ENCODE results near the gene ZBTB14. TPM values are rescaled to one million over a fixed set of nuclear protein-coding genes. Genes with fewer than 3 reads are reported as not detected.

The ZBTB14 gene
- total RNA-seq, 1 experiment from 2014 or later: 8.2 TPM

- Histone ChIP-seq H2AFZ (ENCODE audit: low read depth, low read length, poor library complexity, severe bottlenecking) (no peak overlapping the region), H3K4me2 (ENCODE audit: low read length) (no peak overlapping the region), H3K9ac (ENCODE audit: low read length) (no peak overlapping the region), H3K79me2 (ENCODE audit: insufficient read depth, low read length) (no peaks in the 10 kb centered on the region), H3K9me2 (ENCODE audit: insufficient read depth) (no peaks in the 10 kb centered on the region), H3K36me3 (ENCODE audit: control insufficient read depth in 1 of 2, insufficient read depth in 2 of 2, low read length in 2 of 2) (no peaks in the 10 kb centered on the region), H3K27me3 (ENCODE audit: insufficient read depth, low read length) (peaks cover 5% of the 10 kb centered on the region; the same call in 1 of the 2 replicates), H4K20me1 (ENCODE audit: insufficient read depth) (no peaks in the 10 kb centered on the region), H3K4me3 (replicated peaks in 1 of 2; ENCODE audit: low read depth in 1 of 2, low read length in 2 of 2) (no peak overlapping the region), H3K4me1 (ENCODE audit: control insufficient read depth in 1 of 2, insufficient read depth in 2 of 2, low read length in 2 of 2) (peaks cover 6 to 11% of the 10 kb centered on the region in 2 experiments), H3K27ac (ENCODE audit: low read depth, low read length) (no peak overlapping the region), H3K9me3 (ENCODE audit: control insufficient read depth in 1 of 2, insufficient read depth in 1 of 2, low read depth in 1 of 2, low read length in 2 of 2) (no peaks in the 10 kb centered on the region)
- RAD21 ChIA-PET (ENCODE audit: low non-redundant PET in 1 of 2, low total read pairs in 2 of 2, uncharacterized antibody in 2 of 2, unreplicated experiment in 2 of 2): no interaction called here
- no TSS peak for BruUV-seq (replicated peaks)
- DNase-seq (ENCODE audit: low read depth, low spot score) (no peak), ATAC-seq (no peak)
- POLR2A ChIA-PET: no interaction called here
- CTCF ChIA-PET: no interaction called here
- intact Hi-C loops (cut with micrococcal nuclease): no loop called here
- no peak for TF ChIP-seq SIN3A (IDR thresholded peaks at IDR 0.05; ENCODE audit: low read depth)
Measured at GRCh38 chr18:5300476-5301010, 5.0 kb upstream of the ZBTB14 start.

GRCh38 chr18:5298156-5298852 lies 2.8 kb upstream of the ZBTB14 start:
- no peaks in the 10 kb centered on the region for H3K36me3 ChIP-seq (ENCODE audit: control insufficient read depth in 1 of 2, insufficient read depth in 2 of 2, low read length in 2 of 2)
- intact Hi-C loops (cut with micrococcal nuclease): no loop called here
- H3K9ac ChIP-seq (ENCODE audit: low read length): no peak overlapping the region
- ChIA-PET RAD21 (ENCODE audit: low non-redundant PET in 1 of 2, low total read pairs in 2 of 2, uncharacterized antibody in 2 of 2, unreplicated experiment in 2 of 2) (no interaction called here), POLR2A (no interaction called here), CTCF (no interaction called here)
- no peak for DNase-seq (ENCODE audit: low read depth, low spot score)
- peaks cover 5% of the 10 kb centered on the region; the same call in 1 of the 2 replicates for H3K27me3 ChIP-seq (ENCODE audit: insufficient read depth, low read length)
- peaks cover 7% of the 10 kb centered on the region; the same call in 1 of the 2 replicates for H3K79me2 ChIP-seq (ENCODE audit: insufficient read depth, low read length)
- no peak for ATAC-seq
- H3K4me2 ChIP-seq (ENCODE audit: low read length): no peak overlapping the region
- H2AFZ ChIP-seq (ENCODE audit: low read depth, low read length, poor library complexity, severe bottlenecking): no peak overlapping the region
- H3K9me2 ChIP-seq (ENCODE audit: insufficient read depth): no peaks in the 10 kb centered on the region
- no peak overlapping the region for H3K27ac ChIP-seq (ENCODE audit: low read depth, low read length)
- TF ChIP-seq CEBPB (IDR thresholded peaks at IDR 0.05; ENCODE audit: low read depth) (no peak), SIN3A (IDR thresholded peaks at IDR 0.05; ENCODE audit: low read depth) (no peak), ATF3 (IDR thresholded peaks at IDR 0.05) (no peak), MAX (IDR thresholded peaks at IDR 0.05) (no peak), ZNF274 (IDR thresholded peaks at IDR 0.05; ENCODE audit: low read depth, low read length) (no peak), EZH2 (IDR thresholded peaks at IDR 0.05) (no peak), ELF1 (IDR thresholded peaks at IDR 0.05; ENCODE audit: borderline replicate concordance, low read depth) (no peak), SRF (IDR thresholded peaks at IDR 0.05; ENCODE audit: low read depth) (no peak), CBX3 (IDR thresholded peaks at IDR 0.05; ENCODE audit: low read depth) (no peak), RAD21 (IDR thresholded peaks at IDR 0.05; ENCODE audit: low read depth) (no peak), EZH2phosphoT487 (IDR thresholded peaks at IDR 0.05; ENCODE audit: borderline replicate concordance) (no peak), JUND (IDR thresholded peaks at IDR 0.05) (no peak), YY1 (IDR thresholded peaks at IDR 0.05; ENCODE audit: extremely low read depth, insufficient replicate concordance, low read depth, low read length) (no peak), POLR2AphosphoS5 (IDR thresholded peaks at IDR 0.05; ENCODE audit: low read depth, low read length) (no peak), ZFX (IDR thresholded peaks at IDR 0.05) (no peak), FOSL1 (IDR thresholded peaks at IDR 0.05; ENCODE audit: low read depth) (no peak), TCF7L2 (IDR thresholded peaks at IDR 0.05; ENCODE audit: borderline replicate concordance, extremely low read depth, insufficient read depth, insufficient read length) (no peak), ZBTB33 (IDR thresholded peaks at IDR 0.05; ENCODE audit: extremely low read depth, insufficient replicate concordance, low read length) (no peak)
- no peaks in the 10 kb centered on the region for H3K9me3 ChIP-seq (ENCODE audit: control insufficient read depth in 1 of 2, insufficient read depth in 1 of 2, low read depth in 1 of 2, low read length in 2 of 2)
- H4K20me1 ChIP-seq (ENCODE audit: insufficient read depth): no peaks in the 10 kb centered on the region
- no TSS peak for BruUV-seq (replicated peaks)
- peaks cover 15 to 19% of the 10 kb centered on the region in 2 experiments for H3K4me1 ChIP-seq (ENCODE audit: control insufficient read depth in 1 of 2, insufficient read depth in 2 of 2, low read length in 2 of 2)
- H3K4me3 ChIP-seq (replicated peaks in 1 of 2; ENCODE audit: low read depth in 1 of 2, low read length in 2 of 2): no peak overlapping the region
